ENCODE measurements around the gene TMEM147. TPM values are rescaled to one million over a fixed set of nuclear protein-coding genes. Genes with fewer than 3 reads are reported as not detected.

Gene TMEM147
- total RNA-seq, 1 experiment from 2014 or later: 126 TPM

GRCh38 chr19:35578707-35579106 lies 33.3 kb downstream of the TMEM147 start:
- Mint-ChIP-seq H3K9me3 (ENCODE audit: unreplicated experiment) (peaks cover 22% of the 10 kb centered on the region), H3K27ac (ENCODE audit: unreplicated experiment) (no peak overlapping the region), H3K4me1 (ENCODE audit: low read depth, unreplicated experiment) (no peaks in the 10 kb centered on the region), H3K4me3 (ENCODE audit: unreplicated experiment) (no peak overlapping the region), H3K27me3 (ENCODE audit: insufficient read depth, unreplicated experiment) (peaks cover 3% of the 10 kb centered on the region), H3K36me3 (ENCODE audit: insufficient read depth, unreplicated experiment) (no peaks in the 10 kb centered on the region)
- no TSS peak for BruUV-seq (replicated peaks)
- Histone ChIP-seq H3K9me3 (peaks cover 26% of the 10 kb centered on the region), H3K27me3 (replicated peaks; ENCODE audit: control insufficient read depth, insufficient read depth, low read length) (no peaks in the 10 kb centered on the region), H3K4me1 (no peaks in the 10 kb centered on the region), H3K4me3 (ENCODE audit: low read depth, low read length) (no peak overlapping the region), H3K36me3 (ENCODE audit: control insufficient read depth, insufficient read depth, low read length) (no peaks in the 10 kb centered on the region)
- TF ChIP-seq CTCF (IDR thresholded peaks at IDR 0.05; ENCODE audit: insufficient read depth in 1 of 2, low read depth in 1 of 2, low read length in 1 of 2, severe bottlenecking in 1 of 2, unreplicated experiment in 1 of 2): no peak
- DNase-seq: no peak
- intact Hi-C loops (cut with micrococcal nuclease; ENCODE audit: unreplicated experiment): no loop called here
- POLR2A ChIA-PET: no interaction called here
- CTCF ChIA-PET: no interaction called here

GRCh38 chr19:35582760-35583159 lies 37.3 kb downstream of the TMEM147 start:
- ChIA-PET CTCF (interaction anchor here (0.7 kb wide), 1 partner anchor 165 kb away, joined by 5 read pairs; the partner anchor contains the start of gene LIN37), POLR2A (no interaction called here)
- Histone ChIP-seq H3K4me3 (ENCODE audit: low read depth, low read length) (no peak overlapping the region), H3K4me1 (no peaks in the 10 kb centered on the region), H3K36me3 (ENCODE audit: control insufficient read depth, insufficient read depth, low read length) (no peaks in the 10 kb centered on the region), H3K9me3 (peaks cover 11% of the 10 kb centered on the region), H3K27me3 (replicated peaks; ENCODE audit: control insufficient read depth, insufficient read depth, low read length) (no peaks in the 10 kb centered on the region)
- no peak overlapping the region for H3K27ac Mint-ChIP-seq (ENCODE audit: unreplicated experiment)
- H3K9me3 Mint-ChIP-seq (ENCODE audit: unreplicated experiment): no peaks in the 10 kb centered on the region
- no TSS peak for BruUV-seq (replicated peaks)
- no peak overlapping the region for H3K4me3 Mint-ChIP-seq (ENCODE audit: unreplicated experiment)
- no peak for DNase-seq
- TF ChIP-seq CTCF (IDR thresholded peaks at IDR 0.05; ENCODE audit: insufficient read depth in 1 of 2, low read depth in 1 of 2, low read length in 1 of 2, severe bottlenecking in 1 of 2, unreplicated experiment in 1 of 2): no peak
- H3K27me3 Mint-ChIP-seq (ENCODE audit: insufficient read depth, unreplicated experiment): peaks cover 12% of the 10 kb centered on the region
- no peaks in the 10 kb centered on the region for H3K36me3 Mint-ChIP-seq (ENCODE audit: insufficient read depth, unreplicated experiment)
- intact Hi-C loops (cut with micrococcal nuclease; ENCODE audit: unreplicated experiment): no loop called here
- no peaks in the 10 kb centered on the region for H3K4me1 Mint-ChIP-seq (ENCODE audit: low read depth, unreplicated experiment)

DNA sequence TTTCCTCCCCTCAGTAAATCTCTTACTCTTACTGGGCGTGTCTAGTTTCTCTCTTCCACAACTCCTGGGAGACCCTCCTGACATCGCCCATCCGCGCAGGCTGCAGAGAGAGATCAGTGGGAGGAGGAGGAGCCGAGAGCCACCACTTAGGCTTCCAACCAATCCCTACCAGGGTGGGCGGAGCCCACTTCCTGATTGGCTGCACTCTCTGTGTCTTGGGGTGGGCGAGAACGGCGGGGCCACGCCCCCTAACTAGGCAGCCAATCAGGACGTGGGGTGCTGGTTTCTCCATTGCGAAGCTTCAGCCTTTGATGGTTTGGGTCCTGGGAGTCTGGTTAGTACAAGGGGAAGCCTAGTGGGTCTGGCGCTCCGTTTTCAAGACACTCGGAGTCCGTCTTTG lies 40.4 kb downstream of the TMEM147 start, which contains the start of gene PMIS2:
Gene PMIS2 (plus strand): TSS at position 326 of the 400 bp plus-strand sequence. CDS start 87 bp downstream, outside the sequence.
- no peak for DNase-seq
- peaks cover 12% of the 10 kb centered on the region for H3K27me3 Mint-ChIP-seq (ENCODE audit: insufficient read depth, unreplicated experiment)
- no peaks in the 10 kb centered on the region for H3K27me3 ChIP-seq (replicated peaks; ENCODE audit: control insufficient read depth, insufficient read depth, low read length)
- H3K4me1 ChIP-seq: no peaks in the 10 kb centered on the region
- POLR2A ChIA-PET: interaction anchor here (0.5 kb wide), 1 partner anchor 9 kb away, joined by 3 read pairs; no protein-coding TSS in a partner anchor
- intact Hi-C loops (cut with micrococcal nuclease; ENCODE audit: unreplicated experiment): no loop called here
- H3K4me3 ChIP-seq (ENCODE audit: low read depth, low read length): no peak within 1 kb of the TSS
- H3K9me3 Mint-ChIP-seq (ENCODE audit: unreplicated experiment): no peaks in the 10 kb centered on the region
- H3K36me3 Mint-ChIP-seq (ENCODE audit: insufficient read depth, unreplicated experiment): no peaks in the 10 kb centered on the region
- H3K36me3 ChIP-seq (ENCODE audit: control insufficient read depth, insufficient read depth, low read length): no peaks in the 10 kb centered on the region
- no peak within 1 kb of the TSS for H3K27ac Mint-ChIP-seq (ENCODE audit: unreplicated experiment)
- no peaks in the 10 kb centered on the region for H3K4me1 Mint-ChIP-seq (ENCODE audit: low read depth, unreplicated experiment)
- TF ChIP-seq CTCF (IDR thresholded peaks at IDR 0.05; ENCODE audit: insufficient read depth in 1 of 2, low read depth in 1 of 2, low read length in 1 of 2, severe bottlenecking in 1 of 2, unreplicated experiment in 1 of 2): no peak
- CTCF ChIA-PET: no interaction called here
- H3K4me3 Mint-ChIP-seq (ENCODE audit: unreplicated experiment): no peak within 1 kb of the TSS
- peaks cover 3% of the 10 kb centered on the region; the same call in 1 of the 2 replicates for H3K9me3 ChIP-seq
- no TSS peak for BruUV-seq (replicated peaks)

All from Caco-2 (cell line).